ENCODE results near the gene FOXP4. TPM values are rescaled to one million over a fixed set of nuclear protein-coding genes. Genes with fewer than 3 reads are reported as not detected.

The FOXP4 gene
- total RNA-seq, 1 experiment from 2014 or later, result 26.0 TPM

DNA sequence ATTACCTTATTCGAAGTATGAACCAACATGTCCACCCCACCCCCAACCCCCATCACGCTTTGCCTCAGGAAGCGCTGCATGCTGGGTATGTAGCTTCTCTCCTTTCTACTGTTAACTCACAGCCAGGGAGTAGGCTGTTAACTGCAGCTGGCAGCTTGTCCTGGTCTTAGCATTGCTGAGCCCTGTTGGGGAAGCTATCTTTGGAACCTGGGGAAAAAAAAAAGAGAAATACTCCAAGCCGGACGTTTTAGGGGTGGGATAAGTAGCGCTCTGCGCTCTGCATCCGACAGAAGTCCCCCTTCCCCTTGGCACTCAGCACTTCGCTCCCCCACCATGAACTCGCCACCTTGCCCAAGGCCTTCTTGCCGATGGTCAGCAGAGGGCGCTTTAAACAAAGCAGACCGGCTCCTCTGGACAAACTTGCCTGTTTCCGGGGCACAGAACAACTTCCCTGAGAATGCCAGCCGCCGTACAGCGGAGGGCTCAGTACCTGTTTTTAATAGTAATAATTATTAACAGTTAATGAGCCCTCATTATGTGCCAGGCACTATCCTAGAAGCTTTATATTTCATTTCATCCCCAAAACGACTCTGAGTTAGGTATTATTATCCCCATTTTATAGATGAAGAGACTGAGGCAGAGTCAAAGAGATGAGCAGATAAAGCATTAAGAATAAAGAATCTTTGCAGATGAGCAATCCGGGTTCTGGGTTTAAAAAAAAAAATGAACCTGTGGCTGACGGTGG, 56.9 kb downstream of the FOXP4 start:
- DNase-seq, result peak; percentile 62 to 76
- ChIA-PET POLR2A (ENCODE audit: unreplicated experiment) (interaction anchor here (0.7 kb wide), 1 partner anchor 25 kb away, joined by 3 read pairs; no protein-coding TSS in a partner anchor), CTCF (interaction anchor here (0.6 to 2.2 kb wide), 12 partner anchors 48 to 339 kb away, joined by 3 to 18 read pairs (median 4); no protein-coding TSS in a partner anchor)
- intact Hi-C loops (cut with micrococcal nuclease; ENCODE audit: unreplicated experiment), result loop anchor here (1.0 to 5.0 kb wide), 4 partner anchors 79 to 296 kb away; no protein-coding TSS in a partner anchor
- Histone ChIP-seq H4K20me1 (ENCODE audit: insufficient read depth) (no peaks in the 10 kb centered on the region), H3K4me1 (replicated peaks; ENCODE audit: insufficient read depth) (no peaks in the 10 kb centered on the region), H3K79me2 (ENCODE audit: low read depth) (no peaks in the 10 kb centered on the region), H3K4me2 (peak overlapping the region; percentile 71), H3K27me3 (ENCODE audit: insufficient read depth, low read depth) (no peaks in the 10 kb centered on the region), H3K4me3 (no peak overlapping the region; the same call in 1 of the 2 replicates), H2AFZ (no peak overlapping the region), H3K9me2 (ENCODE audit: insufficient read depth) (no peaks in the 10 kb centered on the region), H3K36me3 (ENCODE audit: low read depth) (no peaks in the 10 kb centered on the region), H3K27ac (no peak overlapping the region), H3K9me3 (ENCODE audit: insufficient read depth, low read depth) (no peaks in the 10 kb centered on the region), H3F3A (ENCODE audit: insufficient read depth, low read depth) (peaks cover 7% of the 10 kb centered on the region; the same call in 1 of the 2 replicates)
- no peak for TF ChIP-seq EZH2 (IDR thresholded peaks at IDR 0.05; ENCODE audit: low read depth)
- TF ChIP-seq, protein P1, sequence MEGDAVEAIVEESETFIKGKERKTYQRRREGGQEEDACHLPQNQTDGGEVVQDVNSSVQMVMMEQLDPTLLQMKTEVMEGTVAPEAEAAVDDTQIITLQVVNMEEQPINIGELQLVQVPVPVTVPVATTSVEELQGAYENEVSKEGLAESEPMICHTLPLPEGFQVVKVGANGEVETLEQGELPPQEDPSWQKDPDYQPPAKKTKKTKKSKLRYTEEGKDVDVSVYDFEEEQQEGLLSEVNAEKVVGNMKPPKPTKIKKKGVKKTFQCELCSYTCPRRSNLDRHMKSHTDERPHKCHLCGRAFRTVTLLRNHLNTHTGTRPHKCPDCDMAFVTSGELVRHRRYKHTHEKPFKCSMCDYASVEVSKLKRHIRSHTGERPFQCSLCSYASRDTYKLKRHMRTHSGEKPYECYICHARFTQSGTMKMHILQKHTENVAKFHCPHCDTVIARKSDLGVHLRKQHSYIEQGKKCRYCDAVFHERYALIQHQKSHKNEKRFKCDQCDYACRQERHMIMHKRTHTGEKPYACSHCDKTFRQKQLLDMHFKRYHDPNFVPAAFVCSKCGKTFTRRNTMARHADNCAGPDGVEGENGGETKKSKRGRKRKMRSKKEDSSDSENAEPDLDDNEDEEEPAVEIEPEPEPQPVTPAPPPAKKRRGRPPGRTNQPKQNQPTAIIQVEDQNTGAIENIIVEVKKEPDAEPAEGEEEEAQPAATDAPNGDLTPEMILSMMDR (conservative IDR thresholded peaks at IDR 0.05), result peak; percentile 92
- TSS peak; percentile 25 for BruUV-seq (replicated peaks)

DNA sequence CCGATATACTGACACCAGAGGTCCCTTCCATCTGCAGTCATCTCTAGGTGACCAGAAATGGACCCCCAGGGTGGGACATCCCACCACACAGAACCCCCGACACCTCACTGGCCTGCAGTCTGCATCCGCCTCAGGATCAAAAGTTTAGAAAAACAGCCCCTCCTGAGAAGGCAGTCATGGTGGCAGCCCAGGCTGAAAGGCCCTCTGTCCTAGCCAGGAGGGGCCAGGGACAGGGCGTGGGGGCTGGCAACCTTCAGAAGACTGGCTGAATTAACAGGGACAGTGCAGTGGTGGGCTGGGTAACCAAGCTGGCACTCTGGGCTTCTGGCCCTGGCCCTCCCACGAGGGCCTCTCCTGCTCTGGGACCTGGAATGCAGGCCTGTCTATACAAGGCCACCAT, 57.8 kb downstream of the FOXP4 start:
- DNase-seq, result no peak
- intact Hi-C loops (cut with micrococcal nuclease; ENCODE audit: unreplicated experiment), result loop anchor here (5.0 kb wide), 1 partner anchor 297 kb away; no protein-coding TSS in a partner anchor
- no TSS peak for BruUV-seq (replicated peaks)
- POLR2A ChIA-PET (ENCODE audit: unreplicated experiment), result no interaction called here
- Histone ChIP-seq H3K9me2 (ENCODE audit: insufficient read depth) (no peaks in the 10 kb centered on the region), H3K4me1 (replicated peaks; ENCODE audit: insufficient read depth) (no peaks in the 10 kb centered on the region), H2AFZ (no peak overlapping the region), H3K27ac (no peak overlapping the region), H3F3A (ENCODE audit: insufficient read depth, low read depth) (peaks cover 7% of the 10 kb centered on the region; the same call in 1 of the 2 replicates), H3K36me3 (ENCODE audit: low read depth) (no peaks in the 10 kb centered on the region), H3K79me2 (ENCODE audit: low read depth) (no peaks in the 10 kb centered on the region), H3K27me3 (ENCODE audit: insufficient read depth, low read depth) (no peaks in the 10 kb centered on the region), H3K4me2 (no peak overlapping the region), H4K20me1 (ENCODE audit: insufficient read depth) (no peaks in the 10 kb centered on the region), H3K4me3 (no peak overlapping the region), H3K9me3 (ENCODE audit: insufficient read depth, low read depth) (no peaks in the 10 kb centered on the region)
- no peak for TF ChIP-seq EZH2 (IDR thresholded peaks at IDR 0.05; ENCODE audit: low read depth)
- TF ChIP-seq, protein P1 (conservative IDR thresholded peaks at IDR 0.05), result no peak
- CTCF ChIA-PET, result interaction anchor here (0.6 to 2.2 kb wide), 2 partner anchors 78 to 116 kb away, joined by 3 to 18 read pairs; no protein-coding TSS in a partner anchor

DNA sequence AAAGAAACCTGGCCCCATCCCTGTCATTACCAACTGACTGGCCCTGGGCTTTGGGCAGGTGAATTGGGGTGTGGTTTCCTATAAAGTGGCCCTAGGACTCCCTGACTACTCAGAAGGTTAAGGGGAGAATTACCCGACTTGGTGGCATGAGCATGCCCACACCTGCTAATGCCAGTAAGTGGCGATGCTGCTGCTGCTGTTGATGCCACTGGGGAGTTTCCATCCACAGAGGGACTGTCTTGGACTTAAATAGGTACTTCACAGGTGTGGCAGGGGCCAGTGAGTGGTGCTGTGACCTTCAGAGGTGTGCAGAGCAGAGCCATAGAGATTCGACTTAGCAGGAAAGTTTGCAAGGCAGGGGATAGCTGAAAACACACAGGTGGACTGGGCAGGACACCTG, 59.5 kb downstream of the FOXP4 start:
- ChIA-PET CTCF (interaction anchor here (0.7 kb wide), 1 partner anchor 48 kb away, joined by 7 read pairs; no protein-coding TSS in a partner anchor), POLR2A (ENCODE audit: unreplicated experiment) (no interaction called here)
- no peaks in the 10 kb centered on the region for H3K36me3 ChIP-seq (ENCODE audit: low read depth)
- H3K27me3 ChIP-seq (ENCODE audit: insufficient read depth, low read depth), result no peaks in the 10 kb centered on the region
- intact Hi-C loops (cut with micrococcal nuclease; ENCODE audit: unreplicated experiment), result no loop called here
- peaks cover 7% of the 10 kb centered on the region; the same call in 1 of the 2 replicates for H3F3A ChIP-seq (ENCODE audit: insufficient read depth, low read depth)
- no peak overlapping the region for H3K27ac ChIP-seq
- H3K79me2 ChIP-seq (ENCODE audit: low read depth), result no peaks in the 10 kb centered on the region
- no peak overlapping the region for H3K4me2 ChIP-seq
- H3K9me2 ChIP-seq (ENCODE audit: insufficient read depth), result no peaks in the 10 kb centered on the region
- no peak overlapping the region for H3K4me3 ChIP-seq
- DNase-seq, result no peak
- no peaks in the 10 kb centered on the region for H4K20me1 ChIP-seq (ENCODE audit: insufficient read depth)
- TF ChIP-seq, protein P1 (conservative IDR thresholded peaks at IDR 0.05), result no peak
- TF ChIP-seq EZH2 (IDR thresholded peaks at IDR 0.05; ENCODE audit: low read depth), result no peak
- no peaks in the 10 kb centered on the region for H3K9me3 ChIP-seq (ENCODE audit: insufficient read depth, low read depth)
- no peaks in the 10 kb centered on the region for H3K4me1 ChIP-seq (replicated peaks; ENCODE audit: insufficient read depth)
- no TSS peak for BruUV-seq (replicated peaks)
- no peak overlapping the region for H2AFZ ChIP-seq
